Measurements from ENCODE around the gene COPZ1.
"Not testable (repeated sequence)": the region's sequence is repeated elsewhere in the genome, so short reads cannot be mapped to it uniquely, and the experiment has no call there.

Gene COPZ1

DNA sequence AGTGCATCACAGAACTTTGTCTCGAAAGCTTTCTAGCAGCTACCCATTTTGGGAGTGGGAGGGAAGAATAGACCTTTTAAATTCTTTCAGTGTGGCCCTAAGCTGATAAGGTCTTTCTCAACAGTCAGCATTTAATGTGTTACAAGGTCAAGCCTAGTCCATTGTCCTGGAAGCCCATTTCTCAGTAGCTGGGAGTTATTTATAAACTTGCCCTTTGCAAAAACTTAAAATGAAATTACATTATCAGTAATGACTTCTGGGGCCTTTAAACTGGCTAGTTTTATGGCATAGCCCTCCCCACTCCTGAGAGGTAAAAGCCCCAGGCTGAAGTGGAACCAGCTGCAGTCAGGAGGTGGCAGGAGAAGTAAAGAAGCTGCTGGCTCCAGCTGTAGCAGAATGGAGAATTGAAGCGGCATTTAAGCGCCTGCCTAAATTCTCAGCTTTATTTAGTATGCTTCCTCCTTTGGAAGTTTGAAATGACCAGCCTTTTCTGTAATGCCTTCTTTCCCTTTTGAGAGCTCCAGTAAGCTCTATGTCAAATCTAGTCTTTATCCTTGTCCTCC is 12.4 kb downstream of the COPZ1 start:
- no peak for DNase-seq

DNA sequence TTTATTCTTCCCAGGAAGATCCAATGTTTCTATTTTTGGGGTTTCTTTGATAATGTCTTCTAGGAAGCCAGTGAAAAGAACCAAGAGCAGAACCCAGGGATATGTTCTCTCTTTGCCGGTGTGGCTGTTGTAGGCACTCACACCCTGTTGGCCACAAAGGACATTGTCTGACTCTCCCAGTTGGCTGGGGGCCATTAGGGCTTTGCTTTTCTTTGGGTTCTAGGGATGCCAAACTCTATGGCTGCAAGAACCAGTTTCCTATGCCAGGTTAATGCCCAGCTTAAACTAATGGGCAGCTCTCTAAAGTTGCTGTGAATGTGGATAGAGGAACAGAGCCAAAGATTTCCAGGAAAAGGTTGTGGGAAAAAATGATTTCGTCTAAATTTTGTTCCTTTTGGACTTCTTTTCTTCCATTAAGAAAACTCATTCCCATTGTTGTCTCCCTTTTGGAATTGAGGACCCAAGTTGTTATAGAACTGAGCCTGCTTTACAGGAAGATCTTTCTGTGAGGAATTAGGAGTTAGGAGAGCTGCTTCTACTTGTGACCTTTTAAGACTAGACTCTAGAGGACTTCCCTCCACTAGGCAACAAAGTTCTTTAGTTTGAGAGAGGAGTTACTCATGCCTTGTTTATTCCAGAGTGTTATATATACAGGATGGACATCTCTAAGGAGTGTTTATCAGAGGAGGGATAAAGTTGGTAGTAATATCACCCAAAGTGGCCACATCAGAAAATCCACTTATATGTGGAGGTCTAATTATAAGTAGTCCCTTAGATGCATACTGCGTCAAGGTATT is 13.1 kb downstream of the COPZ1 start:
- no peak for DNase-seq

DNA sequence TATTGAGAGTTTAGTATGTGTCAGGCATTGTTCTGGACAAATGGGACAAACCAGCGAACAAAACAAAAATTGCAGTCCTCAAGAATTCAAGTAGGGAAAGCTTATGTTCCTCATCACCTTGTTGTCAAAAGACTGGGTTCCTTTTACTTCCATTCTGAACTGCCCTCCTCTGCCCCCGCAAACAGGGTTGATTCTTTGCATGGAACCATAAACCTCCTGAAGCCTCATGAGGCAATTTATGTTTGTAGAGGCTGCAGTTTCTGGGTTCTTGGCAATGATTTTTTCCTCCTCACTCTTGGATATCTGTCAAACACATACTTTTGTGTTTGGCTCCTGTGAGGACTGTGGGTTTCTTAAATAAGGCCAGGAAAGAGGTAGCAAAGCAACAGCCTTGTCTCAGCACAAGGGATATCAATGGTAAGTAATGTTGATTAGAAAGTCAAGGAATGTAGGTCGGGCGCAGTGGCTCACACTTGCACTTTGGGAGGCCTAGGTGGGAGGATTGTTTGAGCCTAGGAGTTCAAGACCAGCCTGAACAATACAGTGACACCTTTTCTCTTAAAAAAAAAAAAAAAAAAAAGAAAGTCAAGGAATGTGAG is 13.9 kb downstream of the COPZ1 start:
- DNase-seq: no peak

DNA sequence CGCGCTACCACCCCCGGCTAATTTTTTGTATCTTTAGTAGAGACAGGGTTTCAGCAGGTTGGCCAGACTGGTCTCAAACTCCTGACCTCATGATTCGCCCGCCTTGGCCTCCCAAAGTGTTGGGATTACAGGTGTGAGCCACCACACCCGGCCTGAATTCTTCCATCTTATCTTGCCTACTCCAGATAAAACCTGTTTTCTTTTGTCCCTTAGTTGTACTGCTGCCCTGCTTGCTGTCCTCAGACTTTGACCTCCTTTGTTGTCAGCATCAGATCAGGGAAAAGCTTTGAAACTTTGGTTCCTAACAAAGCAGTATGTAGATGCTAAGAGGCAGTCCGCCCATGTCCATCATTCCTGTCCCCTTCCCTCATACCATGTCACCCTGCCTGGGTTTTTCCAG is 15.9 kb downstream of the COPZ1 start:
- DNase-seq: no peak

DNA sequence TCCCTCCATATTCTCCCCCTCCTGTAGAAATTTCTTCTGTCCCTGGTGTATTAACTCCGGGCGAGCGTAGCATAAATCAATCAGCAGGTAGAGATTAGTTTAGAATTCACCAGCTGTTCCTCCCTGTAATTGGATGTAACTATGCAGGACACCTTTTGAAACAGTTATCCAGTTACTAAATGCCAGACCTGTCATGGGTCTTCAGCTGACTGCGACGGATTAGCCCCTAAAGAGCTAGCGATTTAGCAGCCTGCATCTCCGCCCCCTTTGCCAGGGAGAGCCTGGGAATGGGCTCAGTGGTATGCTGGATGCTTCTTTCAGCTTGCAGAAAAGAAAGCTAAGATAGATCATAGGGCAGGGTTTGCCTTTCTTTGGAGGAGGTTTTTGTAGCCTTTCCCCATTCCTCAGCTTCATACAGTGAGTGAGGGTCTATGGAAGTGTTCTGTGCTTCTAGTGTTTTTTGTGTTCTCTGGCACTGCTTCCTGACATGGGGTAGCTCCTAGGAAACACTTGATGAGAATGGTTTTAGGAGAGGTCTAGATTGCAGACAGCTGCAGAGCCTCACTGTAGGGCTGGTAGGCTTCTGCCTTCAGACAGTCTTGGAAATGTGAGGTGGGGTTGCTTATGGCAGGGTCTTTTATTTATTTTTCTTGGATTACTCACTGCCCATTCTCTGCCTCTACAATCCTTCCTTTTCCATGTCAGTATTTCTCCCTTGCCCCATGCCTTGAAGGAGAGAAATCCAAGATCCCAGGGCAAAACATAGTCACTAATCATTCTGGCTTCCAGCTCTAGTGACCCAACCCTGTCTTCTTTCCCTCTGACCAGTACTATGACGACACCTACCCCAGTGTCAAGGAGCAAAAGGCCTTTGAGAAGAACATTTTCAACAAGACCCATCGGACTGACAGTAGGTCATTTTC is 16.7 kb downstream of the COPZ1 start:
- DNase-seq: no peak

DNA sequence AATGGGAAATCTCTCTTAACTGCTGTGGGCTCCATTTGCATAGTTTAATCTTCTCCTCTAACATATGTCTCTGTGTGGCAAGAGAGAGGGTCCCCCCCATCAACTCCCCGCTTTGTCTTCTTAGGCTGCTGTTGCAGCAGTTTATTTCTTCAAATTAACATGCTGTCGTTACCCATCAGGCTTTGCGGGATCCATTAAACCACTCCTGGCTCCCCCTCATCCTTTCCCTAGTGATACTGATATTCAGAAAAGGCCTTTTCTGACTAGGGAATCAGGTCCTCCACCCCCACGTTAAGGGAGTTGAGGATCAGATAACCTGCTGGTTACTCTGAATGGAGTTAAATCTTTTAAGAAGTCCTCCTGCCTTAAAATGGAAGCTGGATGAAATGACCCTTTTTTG is 24.1 kb downstream of the COPZ1 start:
- no peak for DNase-seq

DNA sequence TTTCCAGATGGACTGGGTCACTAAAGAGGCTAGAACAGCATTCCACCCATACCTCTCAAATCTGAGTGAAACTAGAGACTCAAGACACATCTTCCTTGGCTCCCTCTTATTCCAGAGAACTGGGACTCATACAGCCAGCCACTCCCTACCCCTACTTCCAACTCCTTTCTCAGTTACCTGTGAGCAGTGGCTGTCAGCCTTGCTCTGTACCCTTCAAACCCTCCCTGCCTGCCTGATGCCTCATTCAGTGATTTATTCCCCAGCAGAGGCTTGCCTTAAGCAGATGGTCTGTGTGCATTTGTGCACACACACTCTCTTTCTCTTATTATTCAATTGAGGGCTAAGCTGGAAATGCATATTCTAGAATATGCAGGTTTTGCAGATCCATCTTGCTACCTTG is 24.7 kb downstream of the COPZ1 start:
- no peak for DNase-seq

DNA sequence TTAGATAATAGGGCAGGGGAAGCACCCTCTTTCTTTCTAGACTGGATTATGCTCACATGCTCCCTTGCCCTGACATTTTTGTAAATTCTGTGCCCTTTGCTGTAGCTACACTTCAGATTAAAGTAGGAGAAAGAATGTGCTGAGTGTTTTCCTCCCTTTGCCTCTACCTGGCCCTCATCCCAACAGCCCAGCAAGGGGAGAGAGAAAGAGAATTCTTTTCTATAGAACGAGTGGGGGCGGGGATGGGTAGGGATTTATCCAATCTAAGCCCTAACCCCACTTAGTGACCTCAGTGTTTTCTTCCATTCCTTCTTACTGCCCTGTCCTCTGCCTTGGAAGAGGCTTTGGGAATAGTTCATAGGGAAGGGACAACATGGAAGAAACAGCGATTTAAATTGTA is 25.8 kb downstream of the COPZ1 start:
- no peak for DNase-seq

DNA sequence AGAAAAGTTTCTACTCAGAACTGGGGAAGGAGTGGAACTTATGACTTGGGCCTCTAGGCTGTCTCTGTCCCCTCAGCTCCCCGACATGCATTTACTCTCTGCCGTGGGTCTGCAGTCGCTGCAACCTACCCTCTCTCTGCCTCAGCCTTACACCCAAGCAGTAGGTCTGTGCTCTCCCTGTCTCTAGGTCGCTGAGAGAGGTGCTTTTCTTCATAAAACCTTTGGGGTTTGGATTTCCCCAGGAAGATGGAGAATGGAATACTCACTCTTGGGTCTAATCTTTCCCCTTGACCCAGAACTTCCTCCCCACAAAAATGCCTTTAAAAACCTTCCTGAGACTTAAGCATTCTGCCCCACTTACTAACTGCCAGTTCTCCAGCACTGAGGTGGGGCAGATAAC is 26.4 kb downstream of the COPZ1 start:
- no peak for DNase-seq

DNA sequence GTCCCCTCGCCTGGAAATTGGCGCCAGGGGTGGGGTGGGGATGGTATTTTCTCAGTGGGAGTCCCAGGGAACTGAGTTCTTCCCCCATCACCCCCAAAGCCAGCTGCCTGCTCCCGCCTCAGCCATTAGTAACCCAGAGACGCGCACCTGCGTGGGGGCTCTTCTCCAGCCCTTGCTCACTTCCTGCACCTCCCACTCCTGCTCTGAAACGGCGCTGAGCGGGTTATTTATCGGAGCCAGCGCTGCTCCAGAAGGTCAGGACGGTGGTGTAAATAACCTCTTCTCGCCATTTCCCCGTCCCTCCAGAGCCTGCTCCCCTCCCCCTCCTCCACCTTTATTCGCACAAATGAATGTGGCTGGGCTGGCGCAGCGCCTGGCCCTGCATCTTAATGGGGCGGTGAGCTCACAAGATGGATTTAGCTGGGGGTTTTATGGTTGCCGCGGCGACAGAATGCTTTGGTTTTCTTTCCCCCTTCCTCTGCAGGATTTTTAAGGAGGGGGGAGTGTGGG is 27.1 kb downstream of the COPZ1 start:
- DNase-seq: peak; percentile 65

DNA sequence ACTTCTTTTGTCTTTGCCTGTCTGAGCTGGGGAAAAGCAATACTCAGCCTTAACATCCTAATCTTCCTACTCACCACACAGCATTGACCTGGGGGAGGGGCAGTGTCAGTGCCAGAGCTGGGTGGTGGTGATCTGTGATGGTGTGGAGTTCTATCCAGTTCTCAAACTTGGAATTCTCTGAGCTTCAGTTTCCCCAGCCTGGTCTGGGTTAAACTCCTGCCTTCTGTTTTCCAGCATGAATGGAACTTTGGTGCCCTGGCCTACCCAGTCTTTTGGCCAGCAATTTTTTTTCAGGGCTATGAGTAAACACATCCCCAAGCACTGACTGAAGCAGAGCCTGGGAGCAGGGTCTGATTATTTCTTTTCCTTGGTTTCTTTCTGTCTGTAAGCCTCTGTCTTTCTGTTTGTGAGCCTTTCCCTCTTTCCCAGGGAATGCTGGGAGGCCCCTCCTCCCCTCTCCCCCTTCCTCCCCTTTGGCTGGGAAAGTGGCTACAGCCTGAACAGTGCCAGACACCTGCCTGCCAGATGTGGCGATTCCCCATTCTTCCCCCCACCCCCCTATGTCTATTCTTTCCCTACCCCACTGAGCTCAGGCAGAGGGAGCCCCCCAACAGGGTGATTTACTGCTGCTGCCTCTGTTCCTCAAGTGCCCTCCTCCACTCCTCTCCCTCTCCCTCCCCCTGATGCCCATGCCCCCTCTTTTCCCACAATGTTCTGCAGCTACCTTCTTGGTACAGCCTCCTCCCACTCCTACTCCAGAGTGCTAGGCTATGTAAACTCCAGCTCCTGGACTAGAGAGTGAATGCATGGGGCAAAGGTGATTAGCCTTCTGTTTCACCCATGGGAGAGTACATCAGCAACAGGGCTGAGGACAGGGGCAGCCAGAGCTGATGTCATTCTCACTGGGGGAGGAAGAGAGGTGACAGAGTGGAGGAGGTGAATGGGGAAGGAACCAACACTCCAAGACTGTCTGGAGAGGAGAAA is 28.3 kb downstream of the COPZ1 start:
- peak; percentile 10 for DNase-seq

DNA sequence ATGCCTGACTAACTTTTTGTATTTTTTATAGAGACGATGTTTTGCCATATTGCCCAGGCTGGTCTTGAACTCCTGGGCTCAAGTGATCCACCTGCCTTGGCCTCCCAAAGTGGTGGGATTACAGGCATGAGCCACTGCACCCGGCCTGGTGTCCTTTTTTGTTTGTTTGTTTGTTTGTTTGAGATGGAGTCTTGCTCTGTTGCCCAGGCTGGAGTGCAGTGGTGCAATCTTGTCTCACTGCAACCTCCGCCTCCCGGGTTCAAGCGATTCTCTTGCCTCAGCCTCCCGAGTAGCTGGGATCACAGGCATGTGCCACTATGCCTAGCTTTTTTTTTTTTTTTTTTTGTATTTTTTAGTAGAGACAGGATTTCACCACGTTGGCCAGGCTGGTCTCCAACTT is 29.3 kb downstream of the COPZ1 start:
- not testable (repeated sequence) for DNase-seq

DNA sequence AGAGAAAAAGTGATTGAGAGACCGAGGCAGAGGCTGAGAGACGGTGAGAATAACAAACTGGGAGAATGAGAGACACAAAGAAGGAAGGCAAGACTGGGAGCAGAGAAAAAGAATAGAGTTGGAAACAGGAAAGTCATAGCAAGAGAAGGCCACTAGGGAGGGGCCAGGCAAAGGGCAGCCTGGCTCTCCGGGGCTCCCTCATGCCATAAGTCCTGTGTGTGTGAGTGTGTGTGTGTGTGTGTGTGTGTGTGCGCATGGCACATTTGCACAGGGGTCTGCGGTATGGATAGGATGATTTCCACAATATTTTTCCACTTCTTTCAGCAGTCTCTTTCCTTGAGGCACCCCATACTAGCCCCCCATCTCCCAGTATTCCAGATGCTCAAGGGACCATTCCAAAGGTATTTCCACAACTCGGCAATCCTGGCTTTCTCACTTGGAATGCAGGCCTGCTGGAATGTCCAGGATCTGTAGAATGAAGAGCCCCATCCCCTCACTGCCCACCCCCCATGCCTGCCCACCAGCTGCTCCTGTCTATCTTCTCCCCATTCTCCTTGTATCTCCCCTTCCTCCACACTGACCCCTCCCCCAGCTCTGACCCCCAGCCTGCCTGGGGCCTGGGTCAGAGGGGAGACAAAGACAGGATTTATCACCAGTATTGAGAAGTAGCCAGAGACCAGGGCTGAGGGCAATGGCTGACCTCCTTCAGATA is 30.3 kb downstream of the COPZ1 start:
- no peak for DNase-seq

DNA sequence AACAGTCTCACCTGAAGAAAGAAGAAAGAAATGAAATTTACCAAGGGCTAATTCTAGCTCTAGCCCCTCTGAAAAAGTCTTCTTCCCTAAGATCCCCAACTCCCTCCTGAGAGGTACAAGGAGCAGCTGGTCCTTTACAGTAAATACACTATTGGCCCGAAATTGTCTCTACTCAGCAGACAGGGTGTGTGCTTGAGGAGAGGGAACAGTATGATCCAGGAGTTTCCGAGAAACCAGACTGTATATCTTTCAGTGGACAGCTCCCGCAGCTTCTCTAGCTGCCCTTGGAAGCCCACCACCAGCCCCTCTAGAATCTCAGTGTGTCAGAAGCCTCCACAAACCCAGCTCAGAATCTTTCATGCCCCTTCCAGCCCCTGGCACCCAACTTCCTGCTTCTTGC is 31.3 kb downstream of the COPZ1 start:
- DNase-seq: no peak

DNA sequence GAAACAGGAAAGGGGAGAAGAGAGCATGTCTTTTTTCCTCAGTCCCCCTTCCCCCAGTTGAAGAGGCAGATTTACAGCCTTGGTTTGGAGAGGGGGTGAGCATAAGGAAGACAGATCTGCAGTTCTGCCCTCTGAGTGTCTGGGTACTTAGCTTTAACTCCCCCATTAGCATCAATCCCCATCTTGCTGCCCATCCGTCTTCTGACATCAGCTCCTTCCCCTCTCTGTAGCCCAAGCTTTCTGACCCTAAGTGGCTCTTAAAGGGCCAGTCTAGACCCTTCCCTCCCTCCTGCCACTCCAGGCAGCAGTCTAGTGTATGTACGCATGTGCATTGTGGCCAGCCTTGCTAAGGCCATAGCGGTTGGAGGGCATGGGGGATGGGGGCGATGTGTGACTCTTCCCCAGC is 32.0 kb downstream of the COPZ1 start:
- no peak for DNase-seq

DNA sequence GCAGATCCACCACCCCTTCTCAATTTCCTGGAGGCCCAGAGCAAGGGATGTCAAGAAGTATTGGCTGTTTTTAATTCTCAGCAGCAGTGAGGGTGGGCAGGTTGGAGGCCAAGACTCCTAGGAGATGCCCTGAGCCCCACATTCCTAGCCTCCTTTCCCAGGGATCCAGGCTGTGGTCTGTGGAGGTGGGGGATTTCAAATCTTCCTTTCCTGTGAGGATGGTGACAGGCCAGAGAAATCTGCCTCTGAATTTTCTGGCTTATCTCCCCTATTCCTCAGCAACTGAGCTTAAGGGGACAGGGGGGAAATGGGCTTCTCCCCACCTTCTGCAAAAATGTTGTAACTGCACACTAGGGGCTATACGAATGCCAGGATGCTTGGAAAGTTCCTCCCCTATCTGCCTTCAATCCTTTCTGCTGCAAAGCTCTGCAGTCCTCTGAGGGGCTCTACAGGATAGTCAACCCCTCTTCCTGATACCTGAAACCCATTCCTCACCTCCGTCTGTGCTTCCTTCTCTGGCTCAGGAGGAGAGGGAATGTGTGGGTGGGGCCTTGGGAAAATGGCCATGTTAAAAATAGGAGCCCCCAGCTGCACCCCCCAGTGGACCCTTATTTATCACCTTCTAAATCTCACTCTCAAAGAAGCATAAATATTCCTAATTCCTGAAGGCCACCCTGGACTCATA is 32.7 kb downstream of the COPZ1 start:
- no peak for DNase-seq

DNA sequence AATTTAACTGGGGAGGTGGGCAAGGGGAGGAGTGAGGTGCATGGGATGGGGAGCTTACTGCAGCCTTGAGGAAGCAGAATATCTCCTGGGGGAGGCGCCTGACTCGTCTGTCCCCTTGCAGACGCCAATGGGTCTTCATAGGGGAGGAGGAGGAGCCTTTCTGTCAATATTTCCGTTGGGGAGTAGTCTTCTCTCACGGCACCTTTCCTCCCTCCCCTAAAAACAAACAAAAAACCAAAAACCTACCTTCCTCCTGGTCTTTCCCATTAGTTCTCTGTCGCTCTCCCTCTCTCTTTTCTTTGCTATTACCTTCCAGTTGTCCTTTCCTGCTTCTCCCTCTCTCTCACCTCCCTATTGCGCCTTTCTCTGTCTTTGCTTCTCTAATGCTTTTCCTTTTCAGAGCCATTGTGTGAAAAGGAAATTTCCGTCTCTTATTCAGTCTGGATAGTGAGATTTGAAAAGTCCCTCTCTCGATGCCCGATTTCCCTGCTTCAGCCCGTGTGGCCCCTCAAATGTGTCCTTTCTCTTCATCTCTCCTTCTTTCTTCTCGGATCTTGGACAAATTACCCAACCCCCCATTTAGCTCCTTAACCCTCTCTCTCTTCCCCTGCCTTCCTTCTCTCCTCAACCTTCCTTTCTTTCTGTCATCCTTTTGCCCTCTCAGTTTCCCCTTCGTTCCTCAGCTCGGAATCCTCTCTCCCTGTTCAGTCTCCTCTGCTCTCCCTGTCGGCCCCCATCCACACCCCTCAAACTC is 33.4 kb downstream of the COPZ1 start:
- DNase-seq: peak; percentile 70

DNA sequence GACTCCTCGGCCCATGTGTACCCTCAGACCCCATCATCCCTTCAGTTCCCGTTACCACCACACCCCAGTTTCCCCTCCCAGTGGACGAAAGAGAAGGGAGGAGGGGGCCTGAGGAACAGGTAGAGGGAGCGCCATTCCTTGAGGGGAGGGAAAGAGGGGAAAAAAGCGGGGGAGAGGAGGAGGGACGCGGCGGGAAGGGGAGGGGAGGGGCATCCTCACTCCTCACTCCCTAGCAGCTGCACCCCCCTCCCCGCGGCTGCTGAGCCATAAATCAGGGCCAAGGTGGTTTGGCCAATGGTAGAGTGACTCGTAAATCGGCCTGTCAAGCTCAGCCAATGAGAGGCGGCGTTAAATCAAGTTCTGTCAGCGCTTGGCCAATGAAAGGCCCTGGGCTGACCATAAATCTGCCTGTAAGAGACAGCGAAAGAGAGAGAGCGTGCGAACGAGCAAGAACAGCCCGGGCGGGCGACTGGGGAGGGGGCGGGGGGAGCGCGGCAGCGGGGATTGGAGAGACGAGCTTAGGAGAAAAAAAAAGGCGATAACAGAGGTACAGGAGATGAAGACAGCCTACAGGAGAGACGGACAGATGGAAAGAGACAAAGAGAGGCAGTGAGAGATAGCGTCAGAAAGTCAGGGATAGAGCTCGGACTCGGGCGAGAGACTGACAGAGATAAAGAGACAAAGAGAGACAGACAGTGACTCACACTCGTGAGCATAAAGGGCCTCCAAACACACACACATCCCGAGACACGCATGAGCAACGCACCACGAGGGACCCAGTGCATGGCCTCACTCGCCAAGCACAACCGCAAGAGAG is 34.2 kb downstream of the COPZ1 start:
- DNase-seq: peak; percentile 91

All from CD4-positive, alpha-beta T cell treated with Interleukin-17A for 4 hours (primary cell).